ENCODE measurements around the gene CLASP1. TPM values are rescaled to one million over a fixed set of nuclear protein-coding genes. Genes with fewer than 3 reads are reported as not detected.
"Not testable (repeated sequence)": the region's sequence is repeated elsewhere in the genome, so short reads cannot be mapped to it uniquely, and the experiment has no call there.

CLASP1 gene
- total RNA-seq, 1 experiment from 2014 or later: 45.9 TPM

GRCh38 chr2:121610487-121610874 is 38.8 kb downstream of the CLASP1 start:
- not testable (repeated sequence) for H3K79me2 ChIP-seq (ENCODE audit: insufficient read depth, low read length); H3K4ac ChIP-seq (ENCODE audit: low read depth, low read length)

More at GRCh38 chr2:121610487-121610874, 38.8 kb downstream of the CLASP1 start:
- not testable (repeated sequence) for H2AFZ ChIP-seq (ENCODE audit: low read length); H3K27ac ChIP-seq (ENCODE audit: insufficient read length, low read depth, low read length); H3K23ac ChIP-seq (ENCODE audit: insufficient read length, low read depth, low read length); H4K5ac ChIP-seq (ENCODE audit: insufficient read length, low read depth, low read length); H3K9me3 Mint-ChIP-seq; H3K9me3 ChIP-seq (ENCODE audit: control insufficient read depth, low read depth, low read length); H3T11ph ChIP-seq (ENCODE audit: low read length); H3K4me1 ChIP-seq (ENCODE audit: insufficient read depth, low read length); H3K79me1 ChIP-seq (ENCODE audit: insufficient read depth, low read depth, low read length, poor library complexity, severe bottlenecking); H3K4me2 ChIP-seq (ENCODE audit: insufficient read depth, insufficient read length, low read length); H4K20me1 ChIP-seq (ENCODE audit: control insufficient read depth, insufficient read depth, insufficient read length); H3K56ac ChIP-seq (ENCODE audit: insufficient read length, low read depth, low read length); H3K27ac Mint-ChIP-seq; H3K4me1 Mint-ChIP-seq; H2BK20ac ChIP-seq (ENCODE audit: low read depth, low read length, poor library complexity, severe bottlenecking); H2BK12ac ChIP-seq (ENCODE audit: insufficient read length, low read depth, low read length); H3K23me2 ChIP-seq (ENCODE audit: insufficient read length, low read depth, low read length, poor library complexity, severe bottlenecking); H4K8ac ChIP-seq (replicated peaks; ENCODE audit: insufficient read length, low read depth, low read length); DNase-seq; H3K4me3 Mint-ChIP-seq; H2BK5ac ChIP-seq (ENCODE audit: insufficient read length, low read length); H3K27me3 Mint-ChIP-seq (ENCODE audit: low read depth); H3K14ac ChIP-seq (ENCODE audit: insufficient read depth, low read length); H3K27me3 ChIP-seq (ENCODE audit: insufficient read depth, low read length); H2AK5ac ChIP-seq (ENCODE audit: insufficient read length, low read length); H3K9ac ChIP-seq (ENCODE audit: extremely low read depth, insufficient read length, low read length); H2BK15ac ChIP-seq (ENCODE audit: low read depth, low read length); H2BK120ac ChIP-seq (ENCODE audit: low read depth, low read length, poor library complexity, severe bottlenecking); H3K18ac ChIP-seq (ENCODE audit: insufficient read length, low read depth, low read length); H4K91ac ChIP-seq (ENCODE audit: insufficient read length, low read depth, low read length)
- peaks cover 0 to 12% (median 6%) of the 10 kb centered on the region in 3 experiments; a peak in 6 of 7 replicates for H3K36me3 Mint-ChIP-seq (ENCODE audit: insufficient read depth in 1 of 3, low read depth in 3 of 3)

Measured in H9 (cell line).